Sciatic nerve (tissue), 2 donors: ENCODE data around the gene PNMA6E. TPM values are rescaled to one million over a fixed set of nuclear protein-coding genes. Genes with fewer than 3 reads are reported as not detected.
A peak's percentile ranks its signal among the peaks of the same experiment; 100 is the strongest.

Experiments used
- ATAC-seq: fragments of 200-7000 bp; cut with Tn5 transposase; one replicate; pipeline ENCODE4 v1.9.1; 2020; ENCODE audit warnings: mild to moderate bottlenecking, moderate library complexity
- DNase-seq: peaks from one replicate; pipeline ENCODE4 v3.0.0-alpha.2; 2020; ENCODE audit warnings: low spot score
- intact Hi-C: fragments of 100-400 bp; cut with DNase I; formaldehyde crosslinking; loops from one replicate; pipeline ENCODE4 v1.14.2; 2022
- total RNA-seq: library from RNA; stranded (reverse); fragmentation: NEBNext Ultra II Directional; extraction: Animal tissue kit (Norgen Biotek cat#: 25700); gene quantifications from one replicate; pipeline ENCODE4 v1.2.1, GENCODE V29; 2021
- donor health status: DM: no; HTN: no; CAD: no.
- donor health status: DM: no; HTN: no; CAD: no.

PNMA6E gene
- total RNA-seq: not detected

GRCh38 chrX:153401133-153401764 is at the start of gene PNMA6E:
Gene PNMA6E, minus strand, starts transcription at chrX:153401350. Its CDS starts 2,501 bp downstream, at chrX:153398849.
- DNase-seq (no peak), ATAC-seq (no peak)
- intact Hi-C loops: no loop called here

GRCh38 chrX:153450949-153451277 is 49.8 kb upstream of the PNMA6E start:
- DNase-seq (peak; percentile 56), ATAC-seq (no peak)
- intact Hi-C loops: no loop called here

- peak; percentile 32 for DNase-seq
- no peak for ATAC-seq
- intact Hi-C loops: no loop called here
Measured at GRCh38 chrX:153450114-153450948, 49.2 kb upstream of the PNMA6E start.

GRCh38 chrX:153449368-153450113 is 48.4 kb upstream of the PNMA6E start:
- DNase-seq (no peak), ATAC-seq (no peak)
- intact Hi-C loops: no loop called here

GRCh38 chrX:153448556-153449367 is 47.6 kb upstream of the PNMA6E start:
- DNase-seq (no peak), ATAC-seq (no peak)
- intact Hi-C loops: no loop called here

GRCh38 chrX:153447581-153447960 is 46.4 kb upstream of the PNMA6E start:
- no peak for ATAC-seq
- intact Hi-C loops: no loop called here
- DNase-seq: no peak

GRCh38 chrX:153446950-153447580 is 45.9 kb upstream of the PNMA6E start:
- ATAC-seq (no peak), DNase-seq (no peak)
- intact Hi-C loops: no loop called here

- ATAC-seq: no peak
- intact Hi-C loops: no loop called here
Measured at GRCh38 chrX:153446636-153446936, 45.4 kb upstream of the PNMA6E start.

GRCh38 chrX:153445856-153446635 is 44.9 kb upstream of the PNMA6E start, which contains the start of gene TREX2:
Gene TREX2, minus strand, starts transcription at chrX:153446056. Its CDS starts 626 bp downstream, at chrX:153445430.
- no peak for DNase-seq
- intact Hi-C loops: no loop called here
- ATAC-seq: no peak

More at GRCh38 chrX:153446636-153446936, 45.4 kb upstream of the PNMA6E start:
- DNase-seq: no peak

- intact Hi-C loops: no loop called here
- ATAC-seq: no peak
- DNase-seq: no peak
Measured at GRCh38 chrX:153445106-153445855, 44.1 kb upstream of the PNMA6E start.

- ATAC-seq: no peak
- DNase-seq: no peak
- intact Hi-C loops: no loop called here
Measured at GRCh38 chrX:153444333-153445011, 43.3 kb upstream of the PNMA6E start.

GRCh38 chrX:153443476-153444332 is 42.6 kb upstream of the PNMA6E start:
- ATAC-seq (no peak), DNase-seq (no peak)
- intact Hi-C loops: no loop called here

- intact Hi-C loops: no loop called here
- no peak for DNase-seq
- ATAC-seq: no peak
Measured at GRCh38 chrX:153442463-153442862, 41.3 kb upstream of the PNMA6E start.

- intact Hi-C loops: no loop called here
- no peak for ATAC-seq
- no peak for DNase-seq
Measured at GRCh38 chrX:153441981-153442380, 40.8 kb upstream of the PNMA6E start.

- intact Hi-C loops: no loop called here
- ATAC-seq (no peak), DNase-seq (no peak)
Measured at GRCh38 chrX:153441296-153441695, 40.1 kb upstream of the PNMA6E start.

GRCh38 chrX:153440556-153441135 is 39.5 kb upstream of the PNMA6E start:
- ATAC-seq (no peak), DNase-seq (no peak)
- intact Hi-C loops: no loop called here
